Muscle of arm (tissue), 12 donors: ENCODE results near the gene TRMT11. TPM values are rescaled to one million over a fixed set of nuclear protein-coding genes. Genes with fewer than 3 reads are reported as not detected.
"Not testable (repeated sequence)": the region's sequence is repeated elsewhere in the genome, so short reads cannot be mapped to it uniquely, and the experiment has no call there.

Source experiments
- DNase-seq: peaks from one replicate; pipeline ENCODE4 v3.0.0-alpha.2; 2013
- polyA plus RNA-seq, 12 donors: library from polyadenylated mRNA; unstranded; fragments of 120-200 nt; gene quantifications; one replicate each; pipeline ENCODE4 v1.2.1, GENCODE V29; 2013; ENCODE audit not compliant: insufficient read length in 12 of 12

The TRMT11 gene
- polyA plus RNA-seq, 12 donors: 10.8 to 21.3 (median 16.8) TPM; not detected in 1

DNA sequence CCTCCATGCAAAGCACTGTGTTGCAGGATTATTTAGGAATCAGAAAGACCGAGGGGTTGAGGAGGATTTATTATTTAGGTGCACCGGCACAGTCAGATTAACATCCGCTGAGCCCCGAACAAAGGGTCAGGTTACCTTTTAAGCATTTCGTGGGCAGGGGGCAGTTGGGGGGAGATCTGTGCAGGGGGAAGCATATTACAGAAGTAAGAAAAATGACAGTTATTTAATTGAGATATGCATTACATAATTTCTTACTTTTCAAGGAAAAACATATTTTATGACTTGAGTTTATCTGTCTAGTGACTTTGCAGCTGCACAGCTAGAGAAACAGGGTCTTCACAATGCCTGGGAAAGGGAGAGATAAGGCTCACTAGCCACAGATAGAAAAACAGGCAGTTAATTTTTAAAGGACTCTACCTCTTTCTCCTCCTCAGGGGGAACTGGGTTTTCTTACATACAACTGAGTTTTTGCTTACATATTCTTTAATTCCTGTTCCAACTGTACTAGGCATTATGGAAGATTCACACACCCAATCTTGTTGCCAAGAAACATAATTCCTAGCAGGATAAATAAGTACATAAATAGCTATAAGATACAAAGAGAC lies 31.5 kb upstream of the TRMT11 start:
- no peak for DNase-seq

GRCh38 chr6:125955973-125956372 lies 30.4 kb upstream of the TRMT11 start:
- no peak for DNase-seq

DNA sequence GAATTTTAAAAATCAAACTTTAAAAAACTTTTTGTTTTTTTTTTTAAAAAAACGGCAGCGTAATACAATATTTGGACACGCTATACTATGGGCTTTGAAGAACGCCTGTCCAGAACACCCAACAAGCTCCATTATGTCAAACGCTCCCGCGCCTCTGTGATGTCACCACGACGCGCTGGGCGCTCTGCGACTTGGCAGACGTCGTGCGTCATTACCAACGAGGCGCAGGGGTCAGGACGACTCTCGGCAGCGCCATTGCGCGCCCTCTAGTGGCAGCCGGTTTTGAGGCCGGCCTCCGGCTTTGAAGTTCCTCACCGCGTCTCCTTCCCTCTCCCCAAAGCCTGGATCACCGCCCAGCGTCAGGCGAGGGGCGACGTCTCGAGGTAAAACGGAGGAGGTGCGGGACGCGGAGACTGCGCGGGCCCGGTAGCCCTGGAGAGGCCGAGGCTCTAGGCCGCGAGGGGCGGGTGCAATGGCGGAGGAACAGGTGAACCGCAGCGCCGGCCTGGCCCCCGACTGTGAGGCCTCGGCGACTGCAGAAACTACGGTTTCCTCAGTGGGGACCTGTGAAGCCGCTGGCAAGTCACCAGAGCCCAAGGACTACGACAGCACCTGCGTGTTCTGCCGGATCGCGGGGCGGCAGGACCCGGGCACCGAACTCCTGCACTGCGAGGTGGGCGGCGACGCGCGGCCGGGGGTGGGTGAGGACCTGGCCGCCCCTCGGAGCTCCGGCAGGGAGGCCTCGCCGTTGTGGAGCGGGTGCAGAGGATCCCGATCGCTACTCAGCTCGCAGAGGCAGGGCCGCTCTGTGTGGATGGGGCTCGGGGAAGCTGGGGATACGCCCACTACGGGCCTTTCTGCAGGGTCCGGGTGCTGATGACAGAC lies 29.6 kb upstream of the TRMT11 start, which contains the start of gene HINT3:
HINT3 (plus strand) TSS at position 265 of the 885 bp plus-strand sequence; CDS start at position 473, 208 bp downstream.
- DNase-seq: peak; percentile 99

- no peak for DNase-seq
These were observed 29.0 kb upstream of the TRMT11 start for GRCh38 chr6:125957391-125957693.

GRCh38 chr6:125957845-125958244 lies 28.5 kb upstream of the TRMT11 start:
- peak; percentile 19 for DNase-seq

- no peak for DNase-seq
These were observed 27.3 kb upstream of the TRMT11 start for GRCh38 chr6:125959041-125959440.

DNA sequence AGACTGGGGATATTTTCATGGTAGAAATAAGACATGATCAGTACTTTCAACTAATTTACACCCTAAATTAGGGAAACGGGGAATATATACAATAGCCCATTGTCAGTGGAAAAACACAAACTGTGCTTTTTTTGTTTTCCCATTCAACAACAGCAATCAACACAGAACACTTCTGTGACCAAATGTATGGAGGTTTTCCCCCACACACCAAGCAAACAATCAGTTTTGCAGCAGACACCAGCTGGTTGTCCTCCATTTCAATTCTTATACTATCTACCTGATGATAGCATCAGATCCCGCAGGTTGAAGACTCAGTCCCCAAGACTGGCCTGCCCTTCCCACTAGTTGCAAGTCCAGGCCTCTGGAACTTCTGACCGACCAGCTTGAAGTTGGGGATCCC lies 25.2 kb upstream of the TRMT11 start:
- DNase-seq: no peak

DNA sequence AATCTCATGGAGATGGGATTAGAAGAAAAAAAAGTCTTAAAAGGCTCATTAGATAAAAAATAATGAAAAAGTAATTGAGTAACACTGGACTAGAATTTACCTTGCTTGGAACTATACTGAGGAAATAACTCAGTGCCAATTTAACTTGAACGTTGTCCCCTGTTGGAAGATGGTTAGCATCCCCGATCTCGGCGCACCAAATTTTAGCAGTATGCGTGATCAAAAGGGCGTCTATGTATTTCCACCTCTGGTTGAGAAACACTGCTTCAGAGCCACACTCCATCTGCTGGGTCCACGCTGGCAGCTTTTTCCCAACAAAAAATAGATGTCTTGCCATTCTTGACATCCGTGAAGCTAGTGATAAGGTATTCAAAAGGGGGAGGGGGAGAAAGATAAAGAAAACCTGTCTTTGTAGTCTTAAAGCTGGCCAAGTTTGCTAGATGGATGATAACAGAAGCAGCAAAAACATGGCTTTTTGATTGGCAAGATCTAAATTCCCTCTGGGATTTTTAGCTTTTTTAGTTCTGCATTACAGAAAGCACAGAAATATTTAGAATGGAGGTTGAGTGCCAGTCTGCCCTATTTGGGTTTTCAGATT lies 23.3 kb upstream of the TRMT11 start:
- DNase-seq: no peak

- no peak for DNase-seq
These were observed 22.5 kb upstream of the TRMT11 start for GRCh38 chr6:125963817-125964216.

- no peak for DNase-seq
These were observed 19.8 kb upstream of the TRMT11 start for GRCh38 chr6:125966569-125966968.

- no peak for DNase-seq
These were observed 17.8 kb upstream of the TRMT11 start for GRCh38 chr6:125968493-125968892.

GRCh38 chr6:125970760-125971159 lies 15.6 kb upstream of the TRMT11 start:
- DNase-seq: no peak

DNA sequence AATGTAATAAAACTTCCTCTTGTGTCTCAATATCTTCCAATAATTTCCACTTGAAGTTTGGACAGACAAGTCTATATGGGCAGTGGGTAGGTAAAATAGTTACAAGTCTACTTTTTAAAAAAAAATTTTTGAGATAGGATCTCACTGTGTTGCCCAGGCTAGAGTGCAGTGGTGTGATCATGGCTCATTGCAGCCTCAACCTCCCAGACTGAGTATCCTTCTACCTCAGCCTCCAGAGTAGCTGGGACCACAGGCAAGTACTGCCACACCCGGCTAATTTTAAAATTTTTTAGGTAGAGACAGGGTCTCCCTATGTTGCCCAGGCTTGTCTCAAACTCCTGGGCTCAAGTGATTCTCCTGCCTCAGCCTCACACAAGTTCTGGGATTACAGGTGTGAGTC lies 13.9 kb upstream of the TRMT11 start:
- not testable (repeated sequence) for DNase-seq

DNA sequence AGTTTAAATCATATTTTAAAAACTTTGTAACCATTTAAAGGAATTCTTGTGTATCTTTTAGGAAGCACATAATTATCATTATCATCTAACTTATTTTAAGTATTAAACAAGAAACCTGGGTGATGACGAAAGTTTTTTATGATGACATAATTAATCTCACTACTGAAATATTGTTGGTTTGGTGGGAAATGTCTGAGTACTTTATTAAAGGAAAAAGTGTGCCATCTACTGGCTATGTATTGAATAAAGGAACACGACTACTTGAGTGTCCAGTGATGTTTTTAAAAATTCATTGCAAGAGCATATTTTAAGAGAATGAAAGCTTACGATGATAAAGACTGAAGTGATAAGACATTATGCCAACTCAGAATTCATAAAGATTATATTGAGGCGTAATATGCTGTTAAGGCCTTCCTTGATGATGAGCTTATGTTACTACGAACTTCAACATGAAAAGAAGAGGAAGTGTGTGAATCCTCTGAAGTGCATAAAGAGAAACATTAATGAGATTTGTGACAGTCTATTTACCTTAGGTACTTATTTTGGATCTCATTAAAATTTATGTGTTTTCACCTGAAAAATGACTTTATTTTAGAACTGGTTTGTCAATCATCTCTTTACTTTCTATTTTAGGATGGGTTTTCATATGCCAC lies 12.0 kb upstream of the TRMT11 start:
- peak; percentile 28 for DNase-seq

DNA sequence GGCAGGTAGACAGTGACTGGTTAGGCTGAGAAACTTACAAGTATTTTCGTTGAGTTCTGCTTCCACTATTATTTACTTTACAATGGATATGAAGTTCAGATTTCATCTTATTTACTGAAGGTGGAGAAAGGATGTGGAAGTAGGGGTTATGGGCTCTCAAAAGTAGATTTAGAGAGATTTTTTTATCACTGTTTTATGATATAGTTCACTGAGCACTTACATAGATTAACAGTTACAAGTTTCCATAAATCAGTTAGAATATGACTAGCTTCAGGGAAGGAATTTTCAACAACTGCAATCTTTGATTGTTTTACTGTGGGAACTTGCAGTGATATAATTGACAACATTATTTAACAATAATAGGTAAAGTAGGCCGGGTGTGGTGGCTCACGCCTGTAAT lies 7.2 kb upstream of the TRMT11 start:
- no peak for DNase-seq

DNA sequence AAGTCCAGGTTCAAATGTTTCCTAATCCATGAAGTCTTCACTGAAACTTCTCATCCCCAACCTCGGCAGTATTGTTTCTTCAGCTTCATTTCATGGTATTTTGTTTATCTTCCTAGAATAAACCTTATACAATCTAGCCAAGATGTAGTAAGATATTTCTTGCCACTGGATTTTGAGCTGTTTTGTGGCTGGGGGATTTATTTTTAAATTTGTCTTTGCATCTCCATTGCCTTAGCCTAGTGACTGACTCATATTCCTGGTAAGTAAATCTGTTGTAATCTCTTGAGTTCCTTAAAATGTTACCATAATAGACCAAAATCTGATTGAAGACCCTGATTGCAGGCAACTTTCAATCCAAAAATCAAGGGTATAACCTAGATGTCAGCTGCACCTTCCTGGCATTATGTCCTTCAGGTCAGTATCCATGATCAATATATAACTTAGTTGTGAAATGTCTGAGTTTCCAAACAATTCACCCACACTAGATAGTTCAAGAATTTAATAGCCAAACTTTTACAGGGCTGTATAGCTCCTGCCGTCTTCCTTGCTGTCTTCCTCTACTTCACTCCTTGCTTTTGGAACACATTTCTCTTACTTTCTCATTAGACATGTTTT lies 4.7 kb upstream of the TRMT11 start:
- DNase-seq: no peak

DNA sequence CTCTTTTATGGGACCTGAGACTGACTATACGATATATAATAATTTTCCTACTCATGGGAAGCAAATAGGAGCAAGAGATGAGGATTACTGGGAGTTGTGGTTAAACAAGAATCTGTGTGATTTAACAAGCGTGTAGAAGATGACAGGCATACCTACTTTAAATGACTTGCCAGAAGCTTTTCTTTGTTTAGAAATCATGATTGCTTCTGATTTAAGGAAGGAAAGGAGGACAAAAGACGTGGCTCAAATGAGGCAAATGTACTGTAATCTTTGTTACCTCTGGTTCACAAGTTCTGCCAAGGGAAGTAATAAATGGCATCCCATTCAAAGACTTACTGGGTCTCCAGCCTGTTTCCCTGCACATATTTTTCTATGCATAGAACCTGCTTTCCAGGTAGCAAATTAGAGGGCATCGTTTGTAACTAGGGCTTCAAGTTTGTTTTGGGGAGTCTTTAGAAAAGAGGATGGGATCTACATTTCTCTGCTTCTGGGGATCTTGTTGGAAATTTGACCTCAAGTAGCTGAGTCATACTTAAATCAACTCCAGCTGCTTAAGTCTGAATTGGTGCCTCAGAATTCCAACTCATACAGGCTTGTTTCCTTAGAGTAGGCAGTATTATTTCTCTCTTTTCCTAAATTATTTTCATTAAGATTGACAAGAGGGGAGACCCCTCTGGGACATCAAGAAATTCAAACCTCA lies 2.9 kb upstream of the TRMT11 start:
- DNase-seq: no peak

DNA sequence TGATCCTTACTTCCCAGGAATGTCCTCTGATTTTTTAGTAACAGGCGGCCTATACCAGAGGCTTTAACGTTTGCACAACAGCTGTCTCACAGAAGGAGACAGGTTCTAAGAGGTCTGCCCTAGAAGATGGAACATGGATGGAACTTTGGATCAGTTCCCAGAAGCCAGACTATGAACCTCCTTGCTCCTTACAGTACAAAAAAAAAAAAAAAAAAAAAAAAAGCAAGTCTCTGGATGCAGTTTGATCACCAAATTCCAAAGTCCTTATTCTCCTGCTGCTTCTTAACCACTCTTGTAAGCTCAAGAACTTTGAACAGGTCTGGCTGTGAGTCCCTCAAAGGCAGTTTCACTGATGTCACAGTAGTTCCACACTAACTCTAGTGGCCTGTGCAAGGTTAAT lies 2.0 kb upstream of the TRMT11 start:
- DNase-seq: no peak

- no peak for DNase-seq
These were observed 818 bp upstream of the TRMT11 start for GRCh38 chr6:125985522-125985921.

- no peak for DNase-seq
These were observed 400 bp upstream of the TRMT11 start for GRCh38 chr6:125985979-125986300.

DNA sequence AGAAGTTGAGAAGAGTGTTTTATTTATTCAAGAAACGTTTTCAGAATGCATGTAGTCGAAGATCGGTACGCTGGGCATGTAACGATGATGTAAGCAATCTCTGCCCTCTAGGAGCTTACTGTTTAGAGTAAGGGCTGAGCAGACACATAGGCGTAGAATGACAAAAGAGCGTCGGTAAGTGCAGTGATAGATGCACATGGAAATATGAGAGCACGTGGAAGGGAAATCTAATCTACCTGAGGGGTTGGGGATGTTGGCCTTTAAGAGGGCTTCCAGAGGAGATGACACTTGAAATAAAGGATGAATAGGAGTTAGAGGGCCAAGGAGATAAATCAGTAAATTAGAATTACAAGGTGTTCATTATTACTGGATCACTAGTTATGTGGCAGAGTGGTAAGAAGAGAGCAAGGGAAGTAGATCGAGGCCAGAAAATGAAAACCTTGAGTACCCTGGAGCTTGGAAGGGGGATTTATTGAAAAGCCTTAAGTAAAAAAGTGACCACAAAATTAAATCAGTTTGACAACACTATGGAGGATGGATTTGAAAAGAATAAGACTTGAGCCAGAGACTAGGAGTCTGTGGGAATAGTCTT lies 782 bp downstream of the TRMT11 start:
- no peak for DNase-seq
